Nephron (organoid): ENCODE data around the gene AFF2.

Experiments used
- H3K27ac Mint-ChIP-seq, 3 experiments: 2 replicates each; pipeline ENCODE4 v1.8.0; 2020; ENCODE audit warnings: mixed read lengths in 3 of 3, mild to moderate bottlenecking in 2 of 3, moderate library complexity in 1 of 3
- H3K27me3 Mint-ChIP-seq: 2 replicates; pipeline ENCODE4 v1.8.0; 2021; ENCODE audit warnings: low read depth, mild to moderate bottlenecking, moderate library complexity, mixed read lengths
- H3K36me3 Mint-ChIP-seq: 2 replicates; pipeline ENCODE4 v1.8.0; 2020; ENCODE audit warnings: low read depth, mixed read lengths
- H3K4me1 Mint-ChIP-seq: 2 replicates; pipeline ENCODE4 v1.8.0; 2020; ENCODE audit warnings: mixed read lengths
- H3K4me3 Mint-ChIP-seq, 3 experiments: 2 replicates each; pipeline ENCODE4 v1.8.0; 2020; ENCODE audit warnings: mild to moderate bottlenecking in 3 of 3, mixed read lengths in 3 of 3, moderate library complexity in 2 of 3
- H3K9me3 Mint-ChIP-seq: 2 replicates; pipeline ENCODE4 v1.8.0; 2020; ENCODE audit warnings: mixed read lengths
- TF ChIP-seq, protein P1 (sequence below), 3 experiments: fragments of 200-600 bp; sonication (generic); IDR thresholded peaks; one replicate each; pipeline ENCODE4 v1.5.0; 2021; ENCODE audit warnings: antibody characterized with exemption in 3 of 3; ENCODE audit not compliant: unreplicated experiment in 3 of 3

Gene AFF2

DNA sequence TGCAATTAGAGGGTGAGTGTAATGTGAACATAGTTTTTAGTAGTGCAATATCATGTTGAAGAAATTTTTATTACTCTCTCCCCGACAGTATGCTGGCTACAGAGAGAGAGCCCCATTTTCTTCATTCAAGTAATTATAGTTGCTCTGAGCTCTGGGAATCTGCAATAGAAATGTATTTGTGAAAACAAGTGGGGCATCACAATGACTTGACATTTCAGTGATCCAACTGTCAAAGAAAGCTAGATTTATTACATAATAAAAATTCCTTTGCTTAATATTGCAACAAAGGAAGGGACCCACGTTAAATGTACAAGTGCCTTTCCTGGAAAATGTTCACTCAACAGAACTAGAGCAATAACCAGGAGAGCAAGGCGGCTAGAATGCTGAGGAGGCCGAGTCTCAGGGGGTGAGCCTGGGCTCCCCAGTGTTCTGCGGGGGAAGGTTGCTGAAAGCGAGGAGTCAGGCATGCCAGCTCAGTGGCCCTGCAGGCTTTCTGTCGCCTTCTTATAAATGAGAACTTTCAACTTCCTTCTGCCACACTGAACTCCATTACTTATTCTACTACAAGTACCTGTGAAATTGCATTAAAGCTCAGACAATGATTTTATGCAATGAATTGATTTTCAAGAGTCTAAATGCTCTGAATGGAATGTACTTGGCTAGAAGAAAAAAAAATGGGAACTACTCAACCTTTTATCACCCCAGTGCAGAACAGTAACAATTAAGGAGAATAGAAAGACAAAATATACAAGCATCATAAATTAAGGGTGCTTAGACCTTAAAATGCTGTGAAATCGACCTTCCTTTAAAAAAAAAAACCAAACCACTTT lies 476.4 kb downstream of the AFF2 start:
- H3K4me1 Mint-ChIP-seq = no peaks in the 10 kb centered on the region
- H3K4me3 Mint-ChIP-seq = no peak overlapping the region
- H3K36me3 Mint-ChIP-seq = peaks cover 18% of the 10 kb centered on the region
- no peaks in the 10 kb centered on the region for H3K27me3 Mint-ChIP-seq
- TF ChIP-seq, protein P1, sequence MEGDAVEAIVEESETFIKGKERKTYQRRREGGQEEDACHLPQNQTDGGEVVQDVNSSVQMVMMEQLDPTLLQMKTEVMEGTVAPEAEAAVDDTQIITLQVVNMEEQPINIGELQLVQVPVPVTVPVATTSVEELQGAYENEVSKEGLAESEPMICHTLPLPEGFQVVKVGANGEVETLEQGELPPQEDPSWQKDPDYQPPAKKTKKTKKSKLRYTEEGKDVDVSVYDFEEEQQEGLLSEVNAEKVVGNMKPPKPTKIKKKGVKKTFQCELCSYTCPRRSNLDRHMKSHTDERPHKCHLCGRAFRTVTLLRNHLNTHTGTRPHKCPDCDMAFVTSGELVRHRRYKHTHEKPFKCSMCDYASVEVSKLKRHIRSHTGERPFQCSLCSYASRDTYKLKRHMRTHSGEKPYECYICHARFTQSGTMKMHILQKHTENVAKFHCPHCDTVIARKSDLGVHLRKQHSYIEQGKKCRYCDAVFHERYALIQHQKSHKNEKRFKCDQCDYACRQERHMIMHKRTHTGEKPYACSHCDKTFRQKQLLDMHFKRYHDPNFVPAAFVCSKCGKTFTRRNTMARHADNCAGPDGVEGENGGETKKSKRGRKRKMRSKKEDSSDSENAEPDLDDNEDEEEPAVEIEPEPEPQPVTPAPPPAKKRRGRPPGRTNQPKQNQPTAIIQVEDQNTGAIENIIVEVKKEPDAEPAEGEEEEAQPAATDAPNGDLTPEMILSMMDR (IDR thresholded peaks at IDR 0.05; ENCODE audit: unreplicated experiment in 3 of 3) = no peak
- no peaks in the 10 kb centered on the region for H3K9me3 Mint-ChIP-seq
- H3K27ac Mint-ChIP-seq = peak overlapping the region in 1 of 3 experiments; percentile 24

DNA sequence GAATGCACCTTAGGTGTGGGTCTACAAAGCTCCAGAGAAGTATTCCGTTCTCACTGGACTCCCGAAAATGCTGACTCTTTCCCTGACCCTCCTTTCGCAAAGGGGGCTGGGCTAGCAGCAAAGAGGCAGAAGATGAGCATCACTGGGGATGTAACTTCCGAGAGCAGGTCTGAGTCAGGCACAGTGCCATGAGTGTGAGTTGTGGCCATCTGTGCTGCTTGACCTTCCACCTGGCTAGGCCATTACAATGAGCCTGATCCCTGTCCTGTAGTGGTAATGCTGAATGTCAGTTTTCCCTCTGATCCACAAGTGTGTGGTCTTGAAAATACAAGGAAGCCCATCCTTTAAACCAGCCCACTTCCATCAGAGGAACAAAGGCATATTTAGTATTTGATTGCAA lies 479.4 kb downstream of the AFF2 start:
- peaks cover 3% of the 10 kb centered on the region for H3K36me3 Mint-ChIP-seq

DNA sequence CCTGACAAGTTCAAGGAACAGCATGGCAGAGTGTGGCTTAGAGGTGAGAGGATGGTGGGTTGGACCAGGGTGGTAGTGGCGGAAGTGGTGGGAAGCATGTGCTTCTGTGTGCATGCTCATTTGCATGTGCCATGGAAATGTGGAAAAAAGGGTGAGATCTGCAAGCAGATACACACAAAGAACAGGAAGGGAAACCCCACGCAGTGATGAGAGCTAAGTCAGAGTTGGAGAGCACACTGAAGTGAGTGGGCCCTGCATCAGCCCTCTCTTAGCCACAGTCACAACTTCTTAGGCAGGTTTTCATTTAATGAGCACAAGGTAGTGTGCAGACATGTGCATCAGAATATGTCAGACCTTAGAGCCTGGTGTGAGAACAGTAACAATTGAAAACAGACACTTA lies 483.8 kb downstream of the AFF2 start:
- Mint-ChIP-seq H3K9me3 (peaks cover 3% of the 10 kb centered on the region), H3K27ac (no peak overlapping the region), H3K27me3 (no peaks in the 10 kb centered on the region), H3K4me3 (no peak overlapping the region), H3K36me3 (no peaks in the 10 kb centered on the region), H3K4me1 (no peaks in the 10 kb centered on the region)
- TF ChIP-seq, protein P1 (IDR thresholded peaks at IDR 0.05; ENCODE audit: unreplicated experiment in 3 of 3) = no peak

More for the DNA sequence above, 479.4 kb downstream of the AFF2 start:
- no peak overlapping the region for H3K27ac Mint-ChIP-seq
- TF ChIP-seq, protein P1 (IDR thresholded peaks at IDR 0.05; ENCODE audit: unreplicated experiment in 3 of 3) = no peak
- H3K9me3 Mint-ChIP-seq = no peaks in the 10 kb centered on the region
- no peaks in the 10 kb centered on the region for H3K4me1 Mint-ChIP-seq
- no peak overlapping the region for H3K4me3 Mint-ChIP-seq
- no peaks in the 10 kb centered on the region for H3K27me3 Mint-ChIP-seq

- no peak overlapping the region for H3K4me3 Mint-ChIP-seq
- peaks cover 19% of the 10 kb centered on the region for H3K36me3 Mint-ChIP-seq
- TF ChIP-seq, protein P1 (IDR thresholded peaks at IDR 0.05; ENCODE audit: unreplicated experiment in 3 of 3) = no peak
- H3K27me3 Mint-ChIP-seq = no peaks in the 10 kb centered on the region
- H3K4me1 Mint-ChIP-seq = no peaks in the 10 kb centered on the region
- no peak overlapping the region for H3K27ac Mint-ChIP-seq
- no peaks in the 10 kb centered on the region for H3K9me3 Mint-ChIP-seq
Observed at GRCh38 chrX:148991502-148991901, 491.1 kb downstream of the AFF2 start.

DNA sequence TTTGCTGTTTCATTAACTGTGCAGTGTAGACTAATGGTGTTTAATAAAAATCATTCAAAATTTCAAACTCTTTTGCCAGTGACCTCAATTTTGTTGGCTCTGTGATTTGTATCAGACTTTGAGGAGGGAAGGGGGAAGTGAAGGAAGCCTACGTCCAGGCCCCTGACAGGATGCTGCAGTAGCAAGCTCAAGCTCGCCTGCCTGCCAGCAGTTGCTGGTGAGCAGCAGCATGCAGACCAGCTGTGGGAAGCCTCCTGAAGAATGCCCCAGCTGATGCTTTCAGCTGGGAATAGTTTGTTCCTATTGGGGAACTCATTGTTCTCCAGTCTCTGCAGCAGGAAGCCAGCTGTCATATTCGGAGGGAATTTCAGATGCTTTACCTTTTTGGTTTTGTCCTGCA lies 495.2 kb downstream of the AFF2 start:
- Mint-ChIP-seq H3K4me3 (no peak overlapping the region), H3K9me3 (no peaks in the 10 kb centered on the region), H3K4me1 (no peaks in the 10 kb centered on the region), H3K36me3 (peaks cover 19% of the 10 kb centered on the region), H3K27ac (no peak overlapping the region), H3K27me3 (no peaks in the 10 kb centered on the region)
- TF ChIP-seq, protein P1 (IDR thresholded peaks at IDR 0.05; ENCODE audit: unreplicated experiment in 3 of 3) = no peak

- TF ChIP-seq, protein P1 (IDR thresholded peaks at IDR 0.05; ENCODE audit: unreplicated experiment in 3 of 3) = no peak
- H3K27ac Mint-ChIP-seq = no peak overlapping the region
- no peaks in the 10 kb centered on the region for H3K9me3 Mint-ChIP-seq
- no peaks in the 10 kb centered on the region for H3K36me3 Mint-ChIP-seq
- H3K4me1 Mint-ChIP-seq = no peaks in the 10 kb centered on the region
- no peak overlapping the region for H3K4me3 Mint-ChIP-seq
- peaks cover 4% of the 10 kb centered on the region for H3K27me3 Mint-ChIP-seq
Observed at GRCh38 chrX:149002320-149002719, 501.9 kb downstream of the AFF2 start.
